DND-41 (cell line): ENCODE results near the gene FASTKD3.

ENCODE experiments used
- ATAC-seq: fragments of 200-7000 bp; cut with Tn5 transposase; 3 replicates; pipeline ENCODE4 v1.9.1; 2021; ENCODE audit warnings: low read depth; ENCODE audit not compliant: insufficient read depth
- DNase-seq: peaks from one replicate; pipeline ENCODE4 v3.0.0-alpha.2; 2020
- H2AFZ ChIP-seq: 2 replicates; pipeline ENCODE4 v1.6.0; 2012; ENCODE audit warnings: low read depth, low read length
- H3K27ac ChIP-seq: 2 replicates; pipeline ENCODE4 v1.5.1; 2012; ENCODE audit warnings: low read length, inconsistent platforms
- H3K27me3 ChIP-seq: fragments of 200-600 bp; sonication (generic); 2 replicates; pipeline ENCODE4 v1.6.0; 2012; ENCODE audit warnings: low read length, mild to moderate bottlenecking, inconsistent platforms; ENCODE audit not compliant: insufficient read depth, poor library complexity
- H3K36me3 ChIP-seq: 2 replicates; pipeline ENCODE4 v1.5.1; 2012; ENCODE audit warnings: low read length, inconsistent platforms; ENCODE audit not compliant: insufficient read depth
- H3K4me1 ChIP-seq: 2 replicates; pipeline ENCODE4 v1.5.1; 2012; ENCODE audit warnings: mild to moderate bottlenecking, low read length; ENCODE audit not compliant: insufficient read depth
- H3K4me2 ChIP-seq: 2 replicates; pipeline ENCODE4 v1.6.0; 2012; ENCODE audit warnings: mild to moderate bottlenecking, moderate library complexity, low read length, inconsistent platforms; ENCODE audit not compliant: insufficient read depth
- H3K4me3 ChIP-seq, 2 experiments: fragments of 200-600 bp in 1 of 2; shearing (Covaris generic) in 1 of 2; 2 replicates each; pipeline ENCODE4 v1.5.1; 2012 to 2016; ENCODE audit warnings: inconsistent platforms in 2 of 2, low read length in 2 of 2, mild to moderate bottlenecking in 2 of 2, low read depth in 1 of 2, moderate library complexity in 1 of 2
- H3K79me2 ChIP-seq: 2 replicates; pipeline ENCODE4 v1.6.0; 2012; ENCODE audit warnings: low read length, inconsistent platforms; ENCODE audit not compliant: insufficient read depth
- H3K9ac ChIP-seq: 2 replicates; pipeline ENCODE4 v1.6.0; 2012; ENCODE audit warnings: low read depth, mild to moderate bottlenecking, inconsistent platforms, low read length, moderate library complexity
- H3K9me3 ChIP-seq: 2 replicates; pipeline ENCODE4 v1.5.1; 2012; ENCODE audit warnings: low read length, moderate library complexity, mild to moderate bottlenecking, inconsistent platforms; ENCODE audit not compliant: insufficient read depth, severe bottlenecking
- H4K20me1 ChIP-seq: 2 replicates; pipeline ENCODE4 v1.6.0; 2012; ENCODE audit warnings: low read length; ENCODE audit not compliant: insufficient read depth
- EZH2 ChIP-seq: IDR thresholded peaks from 3 replicates; pipeline ENCODE4 v1.6.1; 2012; ENCODE audit warnings: borderline replicate concordance, low read depth, mild to moderate bottlenecking, moderate library complexity, low read length, inconsistent platforms; ENCODE audit not compliant: severe bottlenecking
- TF ChIP-seq, protein P1 (sequence below): IDR thresholded peaks from 2 replicates; pipeline ENCODE4 v1.5.1; 2012; ENCODE audit warnings: borderline replicate concordance, low read length, moderate library complexity, mild to moderate bottlenecking; ENCODE audit not compliant: poor library complexity, severe bottlenecking; ENCODE audit errors: extremely low read depth

Gene FASTKD3

DNA sequence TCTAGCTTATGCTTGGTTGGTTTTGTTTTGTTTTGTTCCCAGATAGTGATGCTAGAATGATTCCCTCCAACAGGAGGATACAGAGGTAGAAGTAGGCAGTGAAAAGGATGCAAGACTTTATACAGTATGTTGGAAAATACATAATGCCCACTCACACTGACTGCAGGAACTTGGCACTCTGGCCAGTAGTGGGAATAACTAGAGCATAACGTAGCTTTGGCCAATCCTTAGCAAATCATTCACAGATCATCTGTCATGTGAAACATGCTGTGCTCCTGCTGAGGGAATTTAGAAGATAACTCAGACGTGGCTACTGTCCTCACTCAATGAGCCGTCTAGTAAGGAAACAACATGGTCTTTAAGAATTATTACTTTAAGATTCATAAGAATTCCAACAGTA, 31.4 kb downstream of the FASTKD3 start:
- Histone ChIP-seq H3K4me3 (no peak overlapping the region), H3K9ac (no peak overlapping the region), H2AFZ (no peak overlapping the region), H3K4me2 (no peak overlapping the region), H3K79me2 (no peaks in the 10 kb centered on the region), H3K27me3 (no peaks in the 10 kb centered on the region), H4K20me1 (no peaks in the 10 kb centered on the region), H3K4me1 (no peaks in the 10 kb centered on the region), H3K36me3 (no peaks in the 10 kb centered on the region), H3K9me3 (no peaks in the 10 kb centered on the region), H3K27ac (no peak overlapping the region)
- ATAC-seq = no peak
- TF ChIP-seq EZH2 = no peak
- TF ChIP-seq, protein P1, sequence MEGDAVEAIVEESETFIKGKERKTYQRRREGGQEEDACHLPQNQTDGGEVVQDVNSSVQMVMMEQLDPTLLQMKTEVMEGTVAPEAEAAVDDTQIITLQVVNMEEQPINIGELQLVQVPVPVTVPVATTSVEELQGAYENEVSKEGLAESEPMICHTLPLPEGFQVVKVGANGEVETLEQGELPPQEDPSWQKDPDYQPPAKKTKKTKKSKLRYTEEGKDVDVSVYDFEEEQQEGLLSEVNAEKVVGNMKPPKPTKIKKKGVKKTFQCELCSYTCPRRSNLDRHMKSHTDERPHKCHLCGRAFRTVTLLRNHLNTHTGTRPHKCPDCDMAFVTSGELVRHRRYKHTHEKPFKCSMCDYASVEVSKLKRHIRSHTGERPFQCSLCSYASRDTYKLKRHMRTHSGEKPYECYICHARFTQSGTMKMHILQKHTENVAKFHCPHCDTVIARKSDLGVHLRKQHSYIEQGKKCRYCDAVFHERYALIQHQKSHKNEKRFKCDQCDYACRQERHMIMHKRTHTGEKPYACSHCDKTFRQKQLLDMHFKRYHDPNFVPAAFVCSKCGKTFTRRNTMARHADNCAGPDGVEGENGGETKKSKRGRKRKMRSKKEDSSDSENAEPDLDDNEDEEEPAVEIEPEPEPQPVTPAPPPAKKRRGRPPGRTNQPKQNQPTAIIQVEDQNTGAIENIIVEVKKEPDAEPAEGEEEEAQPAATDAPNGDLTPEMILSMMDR = no peak
- DNase-seq = no peak

DNA sequence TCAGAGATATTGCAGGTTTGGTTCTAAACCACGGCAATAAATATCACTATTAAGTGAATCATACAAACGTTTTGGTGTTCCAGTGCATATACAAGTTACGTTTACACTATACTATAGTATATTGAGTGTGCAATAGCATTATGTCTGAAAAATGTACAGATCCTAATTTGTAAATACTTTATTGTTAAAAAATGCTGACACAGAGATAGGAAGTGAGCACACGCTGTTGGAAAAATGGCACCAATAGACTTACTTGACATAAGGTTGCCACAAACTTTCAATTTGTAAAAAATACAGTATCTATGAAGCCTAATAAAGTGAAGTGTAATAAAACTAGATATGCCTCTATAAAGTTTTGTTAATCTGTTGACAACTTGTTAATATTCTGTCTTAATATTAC, 33.8 kb downstream of the FASTKD3 start:
- no peaks in the 10 kb centered on the region for H3K9me3 ChIP-seq
- no peak overlapping the region for H3K4me2 ChIP-seq
- TF ChIP-seq EZH2 = no peak
- TF ChIP-seq, protein P1 = no peak
- H3K27me3 ChIP-seq = peaks cover 14% of the 10 kb centered on the region
- no peak overlapping the region for H3K9ac ChIP-seq
- H3K4me3 ChIP-seq = no peak overlapping the region
- no peak overlapping the region for H2AFZ ChIP-seq
- H3K36me3 ChIP-seq = no peaks in the 10 kb centered on the region
- no peak overlapping the region for H3K27ac ChIP-seq
- DNase-seq (no peak), ATAC-seq (no peak)
- H3K4me1 ChIP-seq = no peaks in the 10 kb centered on the region
- no peaks in the 10 kb centered on the region for H4K20me1 ChIP-seq
- no peaks in the 10 kb centered on the region for H3K79me2 ChIP-seq

DNA sequence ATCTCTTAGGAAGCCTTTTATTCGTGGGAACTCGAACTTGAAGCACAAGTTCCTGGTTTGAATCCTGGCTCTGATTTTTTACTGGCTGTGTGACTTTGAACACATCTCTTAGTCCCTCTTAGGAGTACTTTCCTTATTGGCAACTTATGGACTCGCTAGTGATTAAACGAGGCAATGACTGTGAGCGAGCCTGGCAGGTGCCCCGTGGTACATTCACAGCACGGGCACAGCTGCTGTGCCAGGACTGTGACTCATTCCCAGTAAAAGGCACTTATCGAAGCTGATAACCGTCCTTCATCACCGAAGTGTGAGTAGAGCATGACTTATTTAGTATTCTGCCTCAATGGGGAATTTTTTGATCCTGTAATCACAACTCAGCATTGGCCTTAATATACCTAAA, 40.6 kb downstream of the FASTKD3 start:
- TF ChIP-seq, protein P1 = no peak
- no peak for TF ChIP-seq EZH2
- H3K79me2 ChIP-seq = no peaks in the 10 kb centered on the region
- no peaks in the 10 kb centered on the region for H3K36me3 ChIP-seq
- no peak overlapping the region for H3K9ac ChIP-seq
- H3K4me3 ChIP-seq = no peak overlapping the region
- no peaks in the 10 kb centered on the region for H3K9me3 ChIP-seq
- H4K20me1 ChIP-seq = no peaks in the 10 kb centered on the region
- no peak overlapping the region for H2AFZ ChIP-seq
- H3K4me2 ChIP-seq = no peak overlapping the region
- ATAC-seq (no peak), DNase-seq (no peak)
- H3K27me3 ChIP-seq = peaks cover 26% of the 10 kb centered on the region
- H3K27ac ChIP-seq = no peak overlapping the region
- H3K4me1 ChIP-seq = no peaks in the 10 kb centered on the region

DNA sequence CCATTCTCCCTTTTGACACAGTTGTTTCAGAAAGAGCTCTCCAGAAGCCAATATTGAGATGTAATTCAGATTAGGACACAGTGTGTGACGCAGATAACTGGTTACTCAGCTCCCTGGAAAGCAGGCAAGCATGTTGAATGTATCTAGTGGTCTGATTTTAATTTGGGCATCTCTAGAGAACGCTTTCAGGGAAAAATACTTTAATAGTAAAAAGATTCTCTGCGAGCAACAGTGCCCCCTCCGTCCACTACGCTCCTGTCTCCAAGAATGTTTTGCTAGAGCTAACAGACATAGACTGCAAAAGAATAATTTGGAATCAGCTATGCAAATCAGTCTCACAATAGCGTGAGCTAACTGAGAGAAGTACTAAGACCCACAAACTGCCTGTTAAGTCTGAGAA, 41.2 kb downstream of the FASTKD3 start:
- Histone ChIP-seq H2AFZ (no peak overlapping the region), H3K4me1 (no peaks in the 10 kb centered on the region), H3K9ac (no peak overlapping the region), H3K27ac (no peak overlapping the region), H3K27me3 (peaks cover 26% of the 10 kb centered on the region), H3K4me2 (no peak overlapping the region), H3K36me3 (no peaks in the 10 kb centered on the region), H3K4me3 (no peak overlapping the region), H4K20me1 (no peaks in the 10 kb centered on the region), H3K9me3 (no peaks in the 10 kb centered on the region), H3K79me2 (no peaks in the 10 kb centered on the region)
- DNase-seq (no peak), ATAC-seq (no peak)
- TF ChIP-seq EZH2 = no peak
- TF ChIP-seq, protein P1 = no peak
